Right atrium auricular region (tissue), 2 donors: ENCODE data around the gene FARS2. TPM values are rescaled to one million over a fixed set of nuclear protein-coding genes. Genes with fewer than 3 reads are reported as not detected.

Source experiments
- DNase-seq: peaks from one replicate; pipeline ENCODE4 v3.0.0-alpha.2; 2019; ENCODE audit warnings: low spot score
- H3K27ac ChIP-seq, 2 donors: fragments of 200-600 bp; sonication (generic); 1 replicate in 1 of 2; 2 replicates in 1 of 2; pipeline ENCODE4 v1.5.1; 2016 to 2019
- H3K27me3 ChIP-seq, 2 donors: fragments of 200-600 bp; sonication (generic); one replicate each; pipeline versions ENCODE4 v1.5.1 to v1.6.0; 2017 to 2019
- H3K36me3 ChIP-seq: fragments of 200-600 bp; sonication (generic); one replicate; pipeline ENCODE4 v1.5.1; 2016
- H3K4me1 ChIP-seq, 2 donors: fragments of 200-600 bp; sonication (generic); one replicate each; pipeline versions ENCODE4 v1.5.1 to v1.6.0; 2017 to 2019
- H3K4me3 ChIP-seq, 2 donors: fragments of 200-600 bp; sonication (generic); 1 replicate in 1 of 2; 2 replicates in 1 of 2; pipeline ENCODE4 v1.5.1; 2017 to 2019; ENCODE audit warnings: mild to moderate bottlenecking in 1 of 2, moderate library complexity in 1 of 2
- H3K9me3 ChIP-seq, 2 donors: fragments of 200-600 bp; sonication (generic); one replicate each; pipeline ENCODE4 v1.5.1; 2019
- total RNA-seq, 2 donors: library from RNA; depleted of rRNA; stranded (reverse); fragments of >200 nt; gene quantifications; one replicate each; pipeline ENCODE4 v1.1.0, GENCODE V29; 2016
- TF ChIP-seq, protein P1 (sequence below), 2 donors: fragments of 200-600 bp; sonication (generic); IDR thresholded peaks; one replicate each; pipeline ENCODE4 v1.5.1; 2019; ENCODE audit warnings: antibody characterized with exemption in 2 of 2

Gene FARS2
- total RNA-seq, 2 donors from 2014 or later = 9.4 to 15.0 TPM

GRCh38 chr6:5624256-5624655, 362.9 kb downstream of the FARS2 start:
- Histone ChIP-seq H3K27ac (peak overlapping the region; percentile 59 to 81), H3K36me3 (no peaks in the 10 kb centered on the region), H3K4me3 (no peak overlapping the region), H3K4me1 (peaks cover 0 to 15% of the 10 kb centered on the region in 2 donors), H3K27me3 (no peaks in the 10 kb centered on the region), H3K9me3 (no peaks in the 10 kb centered on the region)
- no peak for DNase-seq
- TF ChIP-seq, protein P1, sequence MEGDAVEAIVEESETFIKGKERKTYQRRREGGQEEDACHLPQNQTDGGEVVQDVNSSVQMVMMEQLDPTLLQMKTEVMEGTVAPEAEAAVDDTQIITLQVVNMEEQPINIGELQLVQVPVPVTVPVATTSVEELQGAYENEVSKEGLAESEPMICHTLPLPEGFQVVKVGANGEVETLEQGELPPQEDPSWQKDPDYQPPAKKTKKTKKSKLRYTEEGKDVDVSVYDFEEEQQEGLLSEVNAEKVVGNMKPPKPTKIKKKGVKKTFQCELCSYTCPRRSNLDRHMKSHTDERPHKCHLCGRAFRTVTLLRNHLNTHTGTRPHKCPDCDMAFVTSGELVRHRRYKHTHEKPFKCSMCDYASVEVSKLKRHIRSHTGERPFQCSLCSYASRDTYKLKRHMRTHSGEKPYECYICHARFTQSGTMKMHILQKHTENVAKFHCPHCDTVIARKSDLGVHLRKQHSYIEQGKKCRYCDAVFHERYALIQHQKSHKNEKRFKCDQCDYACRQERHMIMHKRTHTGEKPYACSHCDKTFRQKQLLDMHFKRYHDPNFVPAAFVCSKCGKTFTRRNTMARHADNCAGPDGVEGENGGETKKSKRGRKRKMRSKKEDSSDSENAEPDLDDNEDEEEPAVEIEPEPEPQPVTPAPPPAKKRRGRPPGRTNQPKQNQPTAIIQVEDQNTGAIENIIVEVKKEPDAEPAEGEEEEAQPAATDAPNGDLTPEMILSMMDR (IDR thresholded peaks at IDR 0.05) = no peak

GRCh38 chr6:5626727-5627426, 365.6 kb downstream of the FARS2 start:
- TF ChIP-seq, protein P1 (IDR thresholded peaks at IDR 0.05) = no peak
- Histone ChIP-seq H3K27me3 (no peaks in the 10 kb centered on the region), H3K27ac (no peak overlapping the region), H3K36me3 (no peaks in the 10 kb centered on the region), H3K9me3 (no peaks in the 10 kb centered on the region), H3K4me3 (no peak overlapping the region), H3K4me1 (peaks cover 0 to 15% of the 10 kb centered on the region in 2 donors)
- DNase-seq = no peak

GRCh38 chr6:5630636-5631035, 369.3 kb downstream of the FARS2 start:
- Histone ChIP-seq H3K9me3 (no peaks in the 10 kb centered on the region), H3K4me1 (no peaks in the 10 kb centered on the region), H3K27ac (no peak overlapping the region), H3K4me3 (no peak overlapping the region), H3K36me3 (no peaks in the 10 kb centered on the region), H3K27me3 (no peaks in the 10 kb centered on the region)
- no peak for DNase-seq
- TF ChIP-seq, protein P1 (IDR thresholded peaks at IDR 0.05) = no peak

- TF ChIP-seq, protein P1 (IDR thresholded peaks at IDR 0.05) = no peak
- H3K4me3 ChIP-seq = no peak overlapping the region
- no peak for DNase-seq
- H3K27ac ChIP-seq = no peak overlapping the region
- H3K27me3 ChIP-seq = no peaks in the 10 kb centered on the region
- H3K36me3 ChIP-seq = no peaks in the 10 kb centered on the region
- no peaks in the 10 kb centered on the region for H3K9me3 ChIP-seq
- H3K4me1 ChIP-seq = no peaks in the 10 kb centered on the region
Measured at GRCh38 chr6:5632348-5632935, 371.1 kb downstream of the FARS2 start.

DNA sequence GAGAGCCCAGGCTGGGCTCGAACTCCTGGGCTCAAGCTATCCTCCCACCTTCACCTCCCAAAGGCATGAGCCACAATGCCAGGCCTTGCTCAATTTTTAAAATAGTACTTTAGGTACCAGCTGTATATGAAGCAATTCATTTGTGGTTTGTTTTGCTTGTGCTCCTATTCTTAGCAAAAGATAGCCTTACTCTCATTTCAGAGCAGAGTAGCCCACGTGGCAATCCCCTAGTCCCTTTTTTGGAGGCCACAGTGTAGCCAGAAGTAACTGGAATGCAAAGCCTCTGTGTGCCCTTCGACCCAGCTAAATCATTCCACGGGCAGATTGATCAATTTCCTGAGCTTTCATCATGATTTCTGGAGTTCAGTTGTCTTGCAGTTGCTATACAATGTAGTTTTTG, 373.2 kb downstream of the FARS2 start:
- TF ChIP-seq, protein P1 (IDR thresholded peaks at IDR 0.05) = no peak
- no peak overlapping the region for H3K4me3 ChIP-seq
- H3K4me1 ChIP-seq = no peaks in the 10 kb centered on the region
- no peaks in the 10 kb centered on the region for H3K27me3 ChIP-seq
- no peak for DNase-seq
- no peaks in the 10 kb centered on the region for H3K9me3 ChIP-seq
- H3K36me3 ChIP-seq = no peaks in the 10 kb centered on the region
- H3K27ac ChIP-seq = peak overlapping the region; percentile 55 to 60
